Measurements from ENCODE around the gene MBNL1. TPM values are rescaled to one million over a fixed set of nuclear protein-coding genes. Genes with fewer than 3 reads are reported as not detected.

Gene MBNL1
- total RNA-seq, 1 experiment from 2014 or later, result 117 TPM

DNA sequence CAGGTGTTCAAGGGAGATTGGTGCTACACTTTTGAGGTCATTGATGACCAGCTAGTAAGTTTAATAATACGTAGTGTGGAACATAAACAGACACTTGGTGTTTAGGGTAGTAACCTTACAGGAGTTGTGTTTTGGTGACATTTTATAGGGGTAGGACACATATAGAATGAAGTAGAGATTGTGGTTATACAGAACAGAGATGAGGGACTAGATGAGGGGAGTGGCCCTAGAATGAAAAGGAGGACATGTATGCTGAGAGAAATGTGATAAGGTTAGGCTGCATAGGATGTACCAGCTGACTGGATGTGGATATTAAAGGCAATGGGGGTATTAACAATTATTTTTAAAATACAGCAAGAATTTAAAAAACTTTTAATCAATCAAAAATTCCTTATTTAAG, 8.0 kb downstream of the MBNL1 start:
- no peak overlapping the region for H3K27ac ChIP-seq (ENCODE audit: low read depth, low read length, poor library complexity, severe bottlenecking)
- peaks cover 42% of the 10 kb centered on the region for H3K4me1 ChIP-seq (ENCODE audit: insufficient read depth, low read length, poor library complexity, severe bottlenecking)
- ChIA-PET CTCF (no interaction called here), POLR2A (ENCODE audit: low non-redundant PET) (no interaction called here)
- H3K27me3 ChIP-seq (replicated peaks; ENCODE audit: insufficient read depth, low read depth, low read length, poor library complexity), result no peaks in the 10 kb centered on the region
- H3K4me3 ChIP-seq (ENCODE audit: low read depth, low read length, poor library complexity, severe bottlenecking), result no peak overlapping the region
- TF ChIP-seq, protein P1, sequence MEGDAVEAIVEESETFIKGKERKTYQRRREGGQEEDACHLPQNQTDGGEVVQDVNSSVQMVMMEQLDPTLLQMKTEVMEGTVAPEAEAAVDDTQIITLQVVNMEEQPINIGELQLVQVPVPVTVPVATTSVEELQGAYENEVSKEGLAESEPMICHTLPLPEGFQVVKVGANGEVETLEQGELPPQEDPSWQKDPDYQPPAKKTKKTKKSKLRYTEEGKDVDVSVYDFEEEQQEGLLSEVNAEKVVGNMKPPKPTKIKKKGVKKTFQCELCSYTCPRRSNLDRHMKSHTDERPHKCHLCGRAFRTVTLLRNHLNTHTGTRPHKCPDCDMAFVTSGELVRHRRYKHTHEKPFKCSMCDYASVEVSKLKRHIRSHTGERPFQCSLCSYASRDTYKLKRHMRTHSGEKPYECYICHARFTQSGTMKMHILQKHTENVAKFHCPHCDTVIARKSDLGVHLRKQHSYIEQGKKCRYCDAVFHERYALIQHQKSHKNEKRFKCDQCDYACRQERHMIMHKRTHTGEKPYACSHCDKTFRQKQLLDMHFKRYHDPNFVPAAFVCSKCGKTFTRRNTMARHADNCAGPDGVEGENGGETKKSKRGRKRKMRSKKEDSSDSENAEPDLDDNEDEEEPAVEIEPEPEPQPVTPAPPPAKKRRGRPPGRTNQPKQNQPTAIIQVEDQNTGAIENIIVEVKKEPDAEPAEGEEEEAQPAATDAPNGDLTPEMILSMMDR (conservative IDR thresholded peaks at IDR 0.05; ENCODE audit: low read depth, low read length), result no peak
- TF ChIP-seq EZH2 (IDR thresholded peaks at IDR 0.05; ENCODE audit: borderline replicate concordance, low read depth, low read length, poor library complexity, severe bottlenecking), result no peak
- BruUV-seq (replicated peaks), result no TSS peak
- no peak for DNase-seq (ENCODE audit: low spot score)
- no peaks in the 10 kb centered on the region for H3K36me3 ChIP-seq (ENCODE audit: insufficient read depth, low read length, poor library complexity, severe bottlenecking)
- intact Hi-C loops (cut with micrococcal nuclease; ENCODE audit: unreplicated experiment), result no loop called here
- H3K9me3 ChIP-seq (ENCODE audit: low read depth, low read length, poor library complexity, severe bottlenecking), result no peaks in the 10 kb centered on the region

DNA sequence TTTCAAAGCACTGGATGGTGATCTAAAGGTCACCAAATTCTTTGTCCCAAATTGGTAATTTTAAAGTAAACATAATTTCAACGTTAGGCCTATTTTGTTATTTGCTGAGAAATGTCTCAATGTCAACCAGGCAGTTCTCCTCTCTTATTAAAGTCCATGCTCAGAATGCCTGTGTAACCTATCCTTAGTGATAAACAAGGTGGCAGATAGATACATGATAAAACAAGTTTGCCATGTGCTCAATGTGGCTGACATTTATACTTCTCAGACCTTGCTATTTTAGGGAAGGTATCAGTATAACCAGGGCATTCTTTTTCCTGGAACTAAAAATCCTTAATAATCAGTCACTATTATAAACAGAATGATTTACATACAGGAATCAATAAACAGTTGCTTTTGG, 8.5 kb downstream of the MBNL1 start:
- intact Hi-C loops (cut with micrococcal nuclease; ENCODE audit: unreplicated experiment), result no loop called here
- Histone ChIP-seq H3K4me3 (ENCODE audit: low read depth, low read length, poor library complexity, severe bottlenecking) (no peak overlapping the region), H3K9me3 (ENCODE audit: low read depth, low read length, poor library complexity, severe bottlenecking) (no peaks in the 10 kb centered on the region), H3K27me3 (replicated peaks; ENCODE audit: insufficient read depth, low read depth, low read length, poor library complexity) (no peaks in the 10 kb centered on the region), H3K4me1 (ENCODE audit: insufficient read depth, low read length, poor library complexity, severe bottlenecking) (peaks cover 44% of the 10 kb centered on the region), H3K27ac (ENCODE audit: low read depth, low read length, poor library complexity, severe bottlenecking) (no peak overlapping the region), H3K36me3 (ENCODE audit: insufficient read depth, low read length, poor library complexity, severe bottlenecking) (no peaks in the 10 kb centered on the region)
- TF ChIP-seq, protein P1 (conservative IDR thresholded peaks at IDR 0.05; ENCODE audit: low read depth, low read length), result no peak
- TF ChIP-seq EZH2 (IDR thresholded peaks at IDR 0.05; ENCODE audit: borderline replicate concordance, low read depth, low read length, poor library complexity, severe bottlenecking), result no peak
- CTCF ChIA-PET, result no interaction called here
- DNase-seq (ENCODE audit: low spot score), result no peak
- BruUV-seq (replicated peaks), result no TSS peak
- POLR2A ChIA-PET (ENCODE audit: low non-redundant PET), result no interaction called here

DNA sequence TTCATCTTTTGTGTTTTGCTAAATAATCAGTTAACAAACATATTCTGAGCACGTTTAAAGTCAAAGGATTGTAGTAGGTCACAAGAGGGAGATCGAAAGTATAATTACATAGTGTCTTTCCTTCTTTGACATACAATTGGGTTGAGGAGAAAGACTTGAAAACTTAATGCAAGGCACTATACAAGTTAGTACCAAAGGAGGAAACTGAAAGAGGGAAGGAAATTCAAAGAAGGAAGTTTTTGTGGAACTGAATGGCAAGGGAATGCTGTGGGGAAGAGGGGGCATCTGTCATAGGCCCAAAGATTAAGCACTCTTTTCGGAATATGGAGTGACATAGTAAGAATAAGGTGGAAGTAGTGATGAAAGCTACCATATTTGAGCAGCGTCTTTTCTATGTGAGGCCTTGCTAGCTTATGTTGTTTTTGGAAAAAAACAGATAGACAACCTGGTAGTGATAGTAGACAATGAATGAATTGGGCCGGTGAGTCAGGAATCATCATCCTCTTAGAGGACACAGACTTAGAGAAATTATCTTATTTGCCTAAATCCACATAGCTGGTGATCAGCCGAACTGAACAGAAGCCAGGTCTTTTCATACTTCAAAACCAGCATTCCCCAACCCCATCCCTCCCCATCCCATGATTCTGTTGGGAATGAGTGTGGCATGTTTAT, 10.2 kb downstream of the MBNL1 start:
- H3K9me3 ChIP-seq (ENCODE audit: low read depth, low read length, poor library complexity, severe bottlenecking), result no peaks in the 10 kb centered on the region
- peaks cover 40% of the 10 kb centered on the region for H3K4me1 ChIP-seq (ENCODE audit: insufficient read depth, low read length, poor library complexity, severe bottlenecking)
- H3K27ac ChIP-seq (ENCODE audit: low read depth, low read length, poor library complexity, severe bottlenecking), result no peak overlapping the region
- intact Hi-C loops (cut with micrococcal nuclease; ENCODE audit: unreplicated experiment), result no loop called here
- BruUV-seq (replicated peaks), result no TSS peak
- H3K4me3 ChIP-seq (ENCODE audit: low read depth, low read length, poor library complexity, severe bottlenecking), result no peak overlapping the region
- ChIA-PET POLR2A (ENCODE audit: low non-redundant PET) (no interaction called here), CTCF (no interaction called here)
- H3K36me3 ChIP-seq (ENCODE audit: insufficient read depth, low read length, poor library complexity, severe bottlenecking), result no peaks in the 10 kb centered on the region
- TF ChIP-seq, protein P1 (conservative IDR thresholded peaks at IDR 0.05; ENCODE audit: low read depth, low read length), result no peak
- TF ChIP-seq EZH2 (IDR thresholded peaks at IDR 0.05; ENCODE audit: borderline replicate concordance, low read depth, low read length, poor library complexity, severe bottlenecking), result no peak
- DNase-seq (ENCODE audit: low spot score), result no peak
- H3K27me3 ChIP-seq (replicated peaks; ENCODE audit: insufficient read depth, low read depth, low read length, poor library complexity), result no peaks in the 10 kb centered on the region
